T-helper 1 cell treated with Interleukin-12 subunit alpha and Interleukin-12 subunit beta and Interleukin-4 antibody, amounts not matched to agents 30 ng/mL and 1 ng/mL, for 36 hours (primary cell): Measurements from ENCODE around the gene NCOA5. TPM values are rescaled to one million over a fixed set of nuclear protein-coding genes. Genes with fewer than 3 reads are reported as not detected.
"Not testable (repeated sequence)": the region's sequence is repeated elsewhere in the genome, so short reads cannot be mapped to it uniquely, and the experiment has no call there.

Source experiments
- intact Hi-C: fragments of 100-400 bp; cut with micrococcal nuclease; formaldehyde crosslinking; loops from one replicate; pipeline ENCODE4 v1.15.1; 2024
- total RNA-seq: library from RNA; stranded (reverse); gene quantifications from 2 replicates; pipeline ENCODE4 v1.2.3, GENCODE V29; 2022

Gene NCOA5
- total RNA-seq, 1 donor from 2014 or later: 40.2 TPM

- intact Hi-C loops: no loop called here
These were observed 31.6 kb upstream of the NCOA5 start for GRCh38 chr20:46121184-46121930.

GRCh38 chr20:46120136-46120535 lies 30.4 kb upstream of the NCOA5 start:
- intact Hi-C loops: no loop called here

- intact Hi-C loops: no loop called here
These were observed 29.8 kb upstream of the NCOA5 start for GRCh38 chr20:46119547-46119946.

DNA sequence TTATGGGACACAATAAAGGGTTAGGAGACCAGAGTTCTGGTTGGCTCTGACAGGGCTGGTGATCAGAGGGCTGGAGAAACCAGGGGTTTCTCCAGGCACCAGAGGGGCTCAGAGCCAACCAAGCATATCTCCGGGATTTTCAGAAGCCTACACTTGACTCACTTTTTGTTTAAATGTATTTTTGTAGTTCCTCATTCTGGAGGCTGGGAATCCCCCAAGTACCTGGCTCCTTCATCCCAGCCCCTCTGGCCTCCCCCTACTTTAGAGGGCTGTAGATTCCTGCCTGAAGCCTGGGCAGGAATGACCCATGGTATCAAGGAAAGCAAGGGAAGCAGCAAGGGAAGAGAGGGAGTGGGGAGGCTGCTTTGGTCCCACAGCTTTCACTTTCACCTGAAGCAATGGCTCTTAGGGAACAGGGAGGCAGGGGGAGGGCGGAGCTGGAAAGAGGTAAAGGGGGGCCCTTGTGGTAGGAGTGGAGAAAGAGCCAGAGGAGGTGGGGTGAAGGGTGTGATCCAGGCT lies 29.3 kb upstream of the NCOA5 start:
- intact Hi-C loops: no loop called here

DNA sequence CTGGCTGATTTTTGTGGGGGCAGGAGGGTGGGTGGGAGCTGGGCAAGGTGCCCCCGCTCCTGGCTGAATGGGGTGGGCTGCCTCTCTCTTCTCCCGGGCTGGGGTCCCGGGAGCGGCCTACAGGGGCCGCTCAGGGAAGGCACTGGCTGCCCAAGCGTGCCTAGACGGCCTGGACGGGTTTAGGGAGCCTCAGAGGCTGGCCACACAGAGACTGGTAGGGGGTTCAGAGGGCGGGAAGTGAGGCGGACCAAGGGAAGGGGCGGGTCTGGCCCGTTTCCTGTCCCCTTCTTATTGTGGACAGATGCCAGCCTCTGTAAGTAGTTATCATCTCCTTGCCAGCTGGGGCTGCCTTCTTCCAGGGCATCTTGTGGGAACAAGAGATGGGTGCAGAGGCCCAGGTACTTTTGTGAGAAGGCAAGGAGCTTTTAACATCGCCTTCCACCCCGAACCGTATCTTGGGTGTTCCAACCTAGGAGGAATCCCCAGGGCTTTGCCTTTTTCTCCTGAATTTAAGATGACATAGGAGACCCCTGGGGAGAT lies 28.8 kb upstream of the NCOA5 start:
- intact Hi-C loops: loop anchor here (1.0 kb wide), 2 partner anchors 28 to 96 kb away; no protein-coding TSS in a partner anchor

DNA sequence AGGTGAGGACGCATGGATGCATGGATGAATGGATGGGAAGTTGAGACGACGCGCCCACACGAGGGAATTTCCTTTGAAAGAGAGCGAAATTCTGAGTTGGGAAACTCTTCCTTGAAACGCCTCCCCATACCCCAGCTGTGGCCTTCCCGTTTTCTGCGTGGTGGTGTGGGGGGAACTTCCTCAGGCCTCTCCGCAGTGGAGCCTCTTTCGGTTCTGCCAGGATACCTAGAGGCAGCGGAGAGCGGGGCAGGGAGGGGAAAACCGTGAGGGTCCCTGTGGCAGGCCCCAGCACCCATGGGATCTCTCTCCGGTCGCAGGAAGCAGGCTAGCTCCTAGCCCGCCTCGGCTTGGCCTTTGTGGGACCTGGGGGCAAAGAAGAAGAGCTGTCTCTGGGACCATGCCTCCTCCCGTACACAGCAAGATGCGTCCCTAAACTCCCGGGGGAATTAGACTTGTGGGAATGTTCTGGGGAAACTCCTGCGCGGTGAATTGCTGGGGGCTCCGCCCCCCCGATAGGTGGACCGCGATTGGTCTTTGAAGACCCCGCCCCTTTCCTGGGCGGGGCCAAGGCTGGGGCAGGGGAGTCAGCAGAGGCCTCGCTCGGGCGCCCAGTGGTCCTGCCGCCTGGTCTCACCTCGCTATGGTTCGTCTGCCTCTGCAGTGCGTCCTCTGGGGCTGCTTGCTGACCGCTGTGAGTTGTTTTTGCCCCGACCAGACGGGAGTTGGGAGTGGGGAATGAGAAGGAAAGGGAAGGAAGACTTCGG lies 28.1 kb upstream of the NCOA5 start, which contains the start of gene CD40:
Gene CD40 (plus strand): TSS at position 611 of the 764 bp plus-strand sequence. CDS start 30 bp downstream, at position 641.
- intact Hi-C loops: loop anchor here (1.0 kb wide), 2 partner anchors 28 to 96 kb away; no protein-coding TSS in a partner anchor

GRCh38 chr20:46114449-46114848 lies 24.7 kb upstream of the NCOA5 start:
- intact Hi-C loops: no loop called here

DNA sequence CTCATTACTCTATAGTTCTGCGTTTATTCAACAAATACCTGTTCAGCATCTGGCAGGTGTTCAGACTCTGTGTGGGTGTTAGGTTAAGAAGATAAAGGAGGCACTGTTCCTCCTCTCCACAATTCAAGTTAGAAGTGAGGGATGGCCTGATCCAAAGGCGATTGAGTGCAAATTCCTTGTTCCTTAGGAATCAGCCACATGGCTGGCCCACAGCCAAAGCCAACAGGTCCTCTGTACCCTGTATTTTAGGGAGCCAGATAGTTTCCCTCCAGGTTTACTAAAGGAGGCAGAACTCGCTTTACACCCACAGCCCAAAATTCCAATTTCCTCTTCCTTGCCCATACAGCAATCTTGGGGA lies 23.3 kb upstream of the NCOA5 start:
- intact Hi-C loops: no loop called here

- intact Hi-C loops: no loop called here
These were observed 22.8 kb upstream of the NCOA5 start for GRCh38 chr20:46112430-46113112.

DNA sequence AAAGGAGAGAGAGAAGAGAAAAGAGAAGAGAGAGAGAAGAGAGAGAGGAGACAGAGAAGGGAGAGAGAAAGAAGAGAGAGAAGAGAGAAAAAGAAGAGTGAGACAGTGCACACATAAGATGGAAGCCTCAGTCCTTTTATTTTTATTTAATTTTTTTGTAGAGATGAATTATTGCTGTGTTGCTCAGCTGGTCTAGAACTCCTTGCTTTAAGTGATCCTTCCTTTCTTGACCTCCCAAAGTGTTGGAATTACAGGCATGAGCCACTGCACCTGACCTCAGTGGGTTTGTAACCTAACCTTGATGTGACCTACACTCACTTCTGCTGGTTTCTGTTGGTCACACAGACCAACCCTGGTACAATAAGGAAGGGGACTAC lies 22.1 kb upstream of the NCOA5 start:
- intact Hi-C loops: no loop called here

DNA sequence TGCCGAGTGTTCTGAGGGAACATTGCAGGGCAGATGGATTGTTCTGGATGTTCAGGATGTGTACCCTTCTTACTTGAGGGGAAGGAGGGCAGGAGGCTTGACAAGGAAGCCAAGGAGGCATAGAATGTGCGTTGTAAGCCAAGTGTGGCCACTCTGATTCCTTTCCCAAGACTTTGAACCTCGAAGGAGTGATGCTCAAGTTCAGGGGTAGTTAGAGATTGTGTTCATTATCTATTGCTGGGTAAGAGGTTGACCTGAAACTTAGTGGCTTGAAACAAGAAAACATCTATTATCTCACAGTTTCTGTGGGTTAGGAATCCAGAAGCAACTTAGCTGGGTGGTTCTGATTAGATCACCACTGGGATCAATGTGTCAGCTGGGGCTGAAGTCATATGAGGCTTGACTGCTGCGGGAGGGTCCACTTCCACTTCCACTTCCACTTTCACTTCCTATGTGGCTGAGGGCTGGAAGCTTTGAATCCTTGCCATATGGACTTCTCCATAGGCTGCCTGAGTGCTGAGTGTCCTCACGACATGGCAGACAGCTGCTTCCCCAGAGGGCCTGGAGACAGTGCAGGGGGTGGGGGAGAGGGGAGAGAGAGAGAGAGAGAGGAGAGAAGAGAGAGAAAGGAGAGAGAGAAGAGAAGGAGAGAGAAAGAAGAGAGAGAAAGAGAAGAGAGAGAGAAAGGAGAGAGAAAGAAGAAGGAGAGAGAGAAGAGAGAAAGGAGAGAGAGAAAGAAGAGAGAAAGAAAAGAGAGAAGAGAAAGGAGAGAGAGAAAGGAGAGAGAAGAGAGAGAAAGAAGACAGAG lies 21.5 kb upstream of the NCOA5 start:
- intact Hi-C loops: no loop called here

- intact Hi-C loops: no loop called here
These were observed 19.2 kb upstream of the NCOA5 start for GRCh38 chr20:46108976-46109375.

- intact Hi-C loops: no loop called here
These were observed 18.7 kb upstream of the NCOA5 start for GRCh38 chr20:46108435-46108841.

DNA sequence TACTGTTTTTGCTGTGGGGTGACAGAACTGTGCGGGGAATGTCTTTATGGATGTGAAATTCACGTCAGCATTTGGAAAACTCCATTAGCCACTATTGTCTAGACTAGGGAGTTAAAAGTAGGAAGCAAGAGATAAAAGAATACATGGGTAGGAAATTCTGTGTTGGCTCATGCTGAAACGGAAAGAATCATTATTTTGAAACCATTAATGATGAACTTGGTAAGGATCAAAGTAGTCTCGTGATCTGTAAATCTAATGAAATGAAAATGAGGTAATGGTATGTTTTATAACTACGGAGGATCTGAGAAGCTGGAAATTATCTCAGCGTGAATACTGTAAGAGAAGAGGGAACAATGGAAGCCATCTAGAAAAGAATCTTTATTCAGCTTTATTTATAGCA lies 17.3 kb upstream of the NCOA5 start:
- intact Hi-C loops: no loop called here

- intact Hi-C loops: no loop called here
These were observed 14.5 kb upstream of the NCOA5 start for GRCh38 chr20:46104262-46104661.

DNA sequence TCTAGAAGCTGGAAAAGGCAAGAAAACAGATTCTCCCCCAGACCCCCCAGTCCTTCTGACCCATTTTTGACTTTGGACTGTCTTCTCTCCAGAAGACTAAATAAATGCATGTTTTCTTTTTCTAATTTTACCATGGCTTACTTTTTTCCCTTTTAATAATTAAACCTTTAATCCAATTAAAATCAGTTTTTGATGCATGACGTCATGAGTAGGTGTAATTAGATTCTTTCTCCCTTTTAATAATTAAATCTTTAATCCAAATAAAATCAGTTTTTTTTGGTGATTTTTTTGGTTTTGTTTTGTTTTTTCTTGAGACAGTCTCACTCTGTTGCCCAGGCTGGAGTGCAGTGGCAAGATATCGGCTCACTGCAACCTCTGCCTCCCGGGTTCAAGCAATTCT lies 13.2 kb upstream of the NCOA5 start:
- intact Hi-C loops: no loop called here

DNA sequence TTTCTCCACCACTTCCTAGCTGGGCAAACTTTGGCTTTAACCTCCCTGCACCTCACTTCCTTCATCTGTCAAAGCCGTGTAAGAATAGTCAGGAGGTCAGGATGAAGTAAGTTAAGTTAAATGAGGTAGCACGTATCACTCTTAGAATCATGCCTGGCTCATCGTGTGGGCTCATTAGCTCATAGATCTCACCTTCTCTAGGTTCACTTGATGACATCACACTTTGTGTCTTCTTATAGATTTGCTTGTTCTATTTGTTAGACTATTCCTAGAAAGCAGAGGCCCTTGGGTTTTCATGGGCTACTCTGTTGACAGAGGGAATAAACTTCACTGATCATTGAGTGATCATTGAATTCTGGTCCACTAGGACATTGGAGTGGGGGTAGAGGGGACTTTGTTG lies 12.2 kb upstream of the NCOA5 start:
- intact Hi-C loops: no loop called here

DNA sequence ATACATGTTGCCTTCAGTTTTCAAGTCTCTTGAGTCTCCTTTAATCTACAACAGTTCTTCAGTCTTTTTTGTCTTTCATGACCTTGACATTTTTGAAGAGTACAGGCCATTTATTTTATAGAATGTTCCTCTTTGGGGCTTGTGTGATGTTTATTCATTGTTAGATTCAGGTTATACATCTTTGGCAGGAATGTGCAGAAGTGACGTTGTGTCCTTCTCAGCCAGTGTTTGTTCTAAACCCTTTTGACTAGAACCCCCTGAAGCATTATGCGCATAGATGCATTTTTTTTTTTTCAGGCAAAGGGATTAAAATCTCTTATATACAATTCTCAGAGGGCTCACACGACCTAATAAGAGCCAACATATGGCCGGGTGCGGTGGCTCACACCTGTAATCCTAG lies 11.2 kb upstream of the NCOA5 start:
- intact Hi-C loops: no loop called here

GRCh38 chr20:46100444-46100843 lies 10.7 kb upstream of the NCOA5 start:
- intact Hi-C loops: not testable (repeated sequence)

DNA sequence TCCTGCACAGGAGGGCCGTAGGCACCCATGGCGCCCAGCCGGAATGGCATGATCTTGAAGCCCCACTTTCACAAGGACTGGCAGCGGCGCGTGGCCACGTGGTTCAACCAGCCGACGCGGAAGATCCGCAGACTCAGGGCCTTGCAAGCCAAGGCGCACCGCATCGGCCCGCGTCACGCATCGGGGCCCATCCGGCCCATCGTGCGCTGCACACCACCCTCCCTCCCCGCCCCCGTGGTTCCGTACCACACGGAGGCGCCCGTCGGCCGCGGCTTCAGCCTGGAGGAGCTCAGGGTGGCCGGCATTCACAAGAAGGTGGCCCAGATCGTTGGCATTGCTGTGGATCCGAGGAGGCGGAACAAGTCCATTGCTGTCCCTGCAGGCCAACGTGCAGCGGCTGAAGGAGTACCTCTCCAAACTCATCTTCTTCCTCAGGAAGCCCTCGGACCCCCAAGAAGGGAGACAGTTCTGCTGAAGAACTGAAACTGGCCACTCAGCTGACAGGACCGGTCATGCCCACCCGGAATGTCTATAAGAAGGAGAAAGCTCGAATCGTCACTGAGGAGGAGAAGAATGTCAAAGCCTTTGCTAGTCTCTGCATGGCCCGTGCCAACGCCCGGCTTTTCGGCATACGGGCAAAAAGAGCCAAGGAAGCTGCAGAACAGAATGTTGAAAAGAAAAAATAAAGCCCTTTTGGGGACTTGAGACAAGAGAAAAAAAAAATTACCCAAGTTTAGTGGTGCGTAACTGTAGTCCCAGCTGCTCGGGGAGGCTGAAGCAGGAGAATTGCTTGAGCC lies 9.9 kb upstream of the NCOA5 start:
- intact Hi-C loops: no loop called here
